Ovary (tissue), 9 donors: ENCODE measurements around the gene XBP1. TPM values are rescaled to one million over a fixed set of nuclear protein-coding genes. Genes with fewer than 3 reads are reported as not detected.

Experiments
- DNase-seq, 5 donors: peaks; one replicate each; pipeline ENCODE4 v3.0.0-alpha.2; 2019 to 2020
- H3K27ac ChIP-seq, 2 donors: fragments of 200-600 bp; one replicate each; pipeline versions ENCODE4 v1.5.1 to v1.8.0; 2019 to 2022
- H3K27me3 ChIP-seq: fragments of 200-600 bp; one replicate; pipeline ENCODE4 v1.8.0; 2022
- H3K36me3 ChIP-seq: fragments of 200-600 bp; sonication (generic); one replicate; pipeline ENCODE4 v1.5.1; 2019
- H3K4me1 ChIP-seq: one replicate; pipeline ENCODE4 v1.8.1; 2013; ENCODE audit warnings: mild to moderate bottlenecking, moderate library complexity; ENCODE audit not compliant: insufficient read depth
- H3K4me3 ChIP-seq: fragments of 200-600 bp; sonication (generic); one replicate; pipeline ENCODE4 v1.5.1; 2017
- H3K9me3 ChIP-seq, 2 donors: fragments of 200-600 bp in 1 of 2; sonication (generic) in 1 of 2; one replicate each; pipeline versions ENCODE4 v1.5.1 to v1.8.1; 2013 to 2019; ENCODE audit warnings: mild to moderate bottlenecking in 1 of 2, moderate library complexity in 1 of 2
- EP300 ChIP-seq: sonication (generic); formaldehyde crosslinking; IDR thresholded peaks from one replicate; pipeline ENCODE4 v1.6.1; 2017; ENCODE audit warnings: antibody characterized with exemption
- POLR2A ChIP-seq: fragments of 450-650 bp; IDR thresholded peaks from one replicate; pipeline ENCODE4 v1.6.1; 2017; ENCODE audit warnings: antibody characterized with exemption, mild to moderate bottlenecking, moderate library complexity
- WGBS, 3 donors: extraction: QIAGEN DNeasy Blood & Tissue Kit in 1 of 3; methylation state at CpG; one replicate each; pipeline versions ENCODE4 v1.1.5 to v1.1.7; 2013 to 2017; 5-methylcytosine and 5-hydroxymethylcytosine counted together
- intact Hi-C, 4 donors: fragments of 100-400 bp; cut with DNase I; formaldehyde crosslinking; loops; one replicate each; pipeline versions ENCODE4 v1.11.0 to v1.15.1; 2022 to 2023
- polyA plus RNA-seq, 2 donors: library from polyadenylated mRNA; stranded (reverse); fragments of 200-250 nt in 1 of 2; fragments of 350-450 nt in 1 of 2; fragmentation: Illumina TruSeq in 1 of 2; extraction: RNeasy Lipid Tissue Mini Kit (QIAGEN cat#74804) in 1 of 2; gene quantifications; one replicate each; pipeline ENCODE4 v1.2.3, GENCODE V29; 2013 to 2014
- total RNA-seq, 7 donors: library from RNA; depleted of rRNA in 2 of 7; stranded (reverse); fragments of >200 nt in 2 of 7; fragmentation: NEBNext Ultra II Directional in 3 of 7; extraction: Animal tissue kit (Norgen Biotek cat#: 25700) in 3 of 7; gene quantifications; one replicate each; pipeline versions ENCODE4 v1.1.0 to v1.2.4, GENCODE V29; 2016 to 2023
- TF ChIP-seq, protein P1 (sequence below), 3 donors: fragments of 450-650 bp in 2 of 3; fragments of 200-600 bp in 1 of 3; IDR thresholded peaks; one replicate each; pipeline versions ENCODE4 v1.5.1 to v1.8.0; 2016 to 2022; ENCODE audit warnings: antibody characterized with exemption in 3 of 3, mild to moderate bottlenecking in 1 of 3
- donor health status: DM: no; HTN: no; CAD: no; lungs with moderate emphysema.
- donor health status: DM: no; HTN: no; CAD: no.
- donor health status: Bipolar disorder and iron deficiency.
- donor health status: DM: yes; HTN: yes; CAD: no.
- donor health status: DM: no; HTN: no; CAD: no.
- donor health status: DM: yes; HTN: yes; CAD: no.

The XBP1 gene
- total and polyA plus RNA-seq, 9 donors: 53.1 to 229 (median 138) TPM

DNA sequence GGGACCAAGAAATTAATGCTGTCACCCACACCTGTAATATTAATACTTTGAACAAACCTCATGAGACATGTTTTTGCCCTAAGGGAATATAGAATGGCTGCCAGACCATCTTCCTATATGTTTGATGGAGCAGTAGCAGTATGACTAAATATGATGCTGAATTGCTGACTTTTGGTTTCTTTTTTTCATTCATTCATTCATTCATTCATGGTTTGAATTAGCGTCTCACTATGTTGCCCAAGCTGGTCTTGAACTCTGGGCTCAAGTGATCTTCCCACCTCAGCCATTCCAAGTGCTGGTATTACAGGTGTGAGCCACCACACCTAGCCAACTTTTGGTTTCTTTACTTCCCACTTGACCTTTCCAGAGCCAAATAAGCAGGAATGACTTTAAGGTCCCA lies 20.1 kb downstream of the XBP1 start:
- H3K4me1 ChIP-seq: no peaks in the 10 kb centered on the region
- no peaks in the 10 kb centered on the region for H3K36me3 ChIP-seq
- intact Hi-C loops: no loop called here

DNA sequence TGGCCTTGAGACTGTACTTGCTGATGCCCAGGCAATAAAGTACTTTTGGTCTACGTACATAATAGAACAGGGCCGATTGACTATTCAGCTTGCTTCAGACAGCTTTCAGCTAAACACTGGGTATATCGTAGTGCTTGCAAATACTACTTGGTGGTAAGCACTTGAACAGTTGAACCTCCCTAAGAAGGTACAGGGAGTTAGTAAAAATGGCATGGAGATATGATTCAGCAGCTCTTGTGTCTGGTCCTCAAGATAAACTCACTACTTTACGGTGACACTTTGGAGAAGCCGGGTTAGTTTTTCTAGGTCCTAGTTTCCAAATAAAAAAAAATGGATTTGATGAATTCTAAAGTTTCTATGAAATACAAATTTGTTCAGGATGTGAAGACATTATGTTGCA lies 20.5 kb downstream of the XBP1 start:
- no peak overlapping the region for H3K4me3 ChIP-seq
- H3K9me3 ChIP-seq: no peaks in the 10 kb centered on the region
- DNase-seq: no peak
- WGBS, 3 donors: 83 to 86% (median 86%) methylated on average over 5 of the region's 5 CpGs
- no peaks in the 10 kb centered on the region for H3K36me3 ChIP-seq
- TF ChIP-seq, protein P1, sequence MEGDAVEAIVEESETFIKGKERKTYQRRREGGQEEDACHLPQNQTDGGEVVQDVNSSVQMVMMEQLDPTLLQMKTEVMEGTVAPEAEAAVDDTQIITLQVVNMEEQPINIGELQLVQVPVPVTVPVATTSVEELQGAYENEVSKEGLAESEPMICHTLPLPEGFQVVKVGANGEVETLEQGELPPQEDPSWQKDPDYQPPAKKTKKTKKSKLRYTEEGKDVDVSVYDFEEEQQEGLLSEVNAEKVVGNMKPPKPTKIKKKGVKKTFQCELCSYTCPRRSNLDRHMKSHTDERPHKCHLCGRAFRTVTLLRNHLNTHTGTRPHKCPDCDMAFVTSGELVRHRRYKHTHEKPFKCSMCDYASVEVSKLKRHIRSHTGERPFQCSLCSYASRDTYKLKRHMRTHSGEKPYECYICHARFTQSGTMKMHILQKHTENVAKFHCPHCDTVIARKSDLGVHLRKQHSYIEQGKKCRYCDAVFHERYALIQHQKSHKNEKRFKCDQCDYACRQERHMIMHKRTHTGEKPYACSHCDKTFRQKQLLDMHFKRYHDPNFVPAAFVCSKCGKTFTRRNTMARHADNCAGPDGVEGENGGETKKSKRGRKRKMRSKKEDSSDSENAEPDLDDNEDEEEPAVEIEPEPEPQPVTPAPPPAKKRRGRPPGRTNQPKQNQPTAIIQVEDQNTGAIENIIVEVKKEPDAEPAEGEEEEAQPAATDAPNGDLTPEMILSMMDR (IDR thresholded peaks at IDR 0.05): no peak
- TF ChIP-seq EP300: no peak
- intact Hi-C loops: no loop called here
- no peaks in the 10 kb centered on the region for H3K4me1 ChIP-seq
- no peaks in the 10 kb centered on the region for H3K27me3 ChIP-seq
- no peak overlapping the region for H3K27ac ChIP-seq

More for the DNA sequence above, 20.1 kb downstream of the XBP1 start:
- H3K27me3 ChIP-seq: no peaks in the 10 kb centered on the region
- H3K27ac ChIP-seq: no peak overlapping the region
- no peak for DNase-seq
- TF ChIP-seq EP300: no peak
- TF ChIP-seq, protein P1 (IDR thresholded peaks at IDR 0.05): no peak
- TF ChIP-seq POLR2A: no peak
- H3K9me3 ChIP-seq: no peaks in the 10 kb centered on the region
- WGBS, 3 donors: 94 to 100% (median 97%) methylated on average over 1 of the region's 1 CpG
- no peak overlapping the region for H3K4me3 ChIP-seq

DNA sequence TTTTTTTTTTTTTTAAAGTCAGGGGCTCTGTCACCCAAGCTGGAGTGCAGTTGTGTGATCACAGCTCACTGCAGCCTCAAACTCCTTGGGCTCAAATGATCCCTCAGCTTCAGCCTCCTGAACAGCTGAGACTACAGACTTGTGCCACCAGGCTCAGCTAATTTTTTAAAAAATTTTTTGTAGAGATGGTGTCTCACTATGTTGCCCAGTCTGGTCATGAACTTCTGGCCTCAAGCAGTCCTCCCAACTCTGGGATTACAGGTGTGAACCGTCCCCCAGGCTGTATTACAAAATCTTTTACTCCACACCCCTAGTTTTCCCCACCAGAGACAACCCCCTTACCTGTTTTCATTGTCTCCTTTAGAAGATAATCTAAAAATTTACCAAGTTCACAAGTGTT lies 26.0 kb downstream of the XBP1 start:
- Histone ChIP-seq H3K4me3 (no peak overlapping the region), H3K27ac (no peak overlapping the region), H3K4me1 (no peaks in the 10 kb centered on the region), H3K9me3 (no peaks in the 10 kb centered on the region), H3K27me3 (no peaks in the 10 kb centered on the region), H3K36me3 (no peaks in the 10 kb centered on the region)
- DNase-seq: no peak
- TF ChIP-seq, protein P1 (IDR thresholded peaks at IDR 0.05): no peak
- TF ChIP-seq EP300 (no peak), POLR2A (no peak)
- intact Hi-C loops: no loop called here
- 79 to 91% (median 81%) methylated on average over 1 of the region's 1 CpG for WGBS, 3 donors

DNA sequence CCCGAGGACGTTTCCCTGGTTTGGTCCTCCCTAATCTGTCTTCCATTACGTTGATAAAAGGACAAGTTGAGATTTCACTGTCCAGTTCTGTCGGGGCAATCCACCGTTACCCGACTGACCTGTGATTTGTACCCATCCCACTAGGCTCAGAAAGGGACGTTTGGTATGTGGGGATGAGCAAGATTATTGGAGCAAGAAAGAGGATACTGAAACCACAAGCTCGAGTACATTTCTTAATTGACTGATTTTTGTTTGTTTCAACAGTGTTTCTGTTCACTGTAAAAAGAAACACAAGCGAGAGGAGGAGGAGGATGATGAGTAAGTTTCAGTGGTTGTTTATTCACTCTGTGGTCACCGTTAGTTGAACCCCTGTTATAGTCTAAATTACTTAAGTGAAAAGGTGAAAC lies 26.9 kb downstream of the XBP1 start:
- no peak for DNase-seq
- intact Hi-C loops: no loop called here
- no peaks in the 10 kb centered on the region for H3K4me1 ChIP-seq
- peak overlapping the region; percentile 84 for H3K4me3 ChIP-seq
- TF ChIP-seq, protein P1 (IDR thresholded peaks at IDR 0.05): no peak
- no peak for TF ChIP-seq EP300
- no peak for TF ChIP-seq POLR2A
- H3K36me3 ChIP-seq: no peaks in the 10 kb centered on the region
- H3K27me3 ChIP-seq: no peaks in the 10 kb centered on the region
- H3K27ac ChIP-seq: peak overlapping the region; percentile 99
- H3K9me3 ChIP-seq: no peaks in the 10 kb centered on the region
- 1 to 2% (median 1%) methylated on average over 10 of the region's 10 CpGs for WGBS, 3 donors
